ENCODE measurements around the gene HIVEP3. TPM values are rescaled to one million over a fixed set of nuclear protein-coding genes. Genes with fewer than 3 reads are reported as not detected.

HIVEP3 gene
- total and polyA plus RNA-seq, 8 donors = 1.8 to 65.3 (median 3.8) TPM

GRCh38 chr1:41762251-41762650 is 156.5 kb downstream of the HIVEP3 start:
- Histone ChIP-seq H3K9me3 (peaks cover 0 to 8% (median 0%) of the 10 kb centered on the region in 4 donors), H3K36me3 (no peaks in the 10 kb centered on the region), H3K27me3 (no peaks in the 10 kb centered on the region), H3K4me3 (no peak overlapping the region), H3K27ac (no peak overlapping the region), H3K4me1 (peaks cover 0 to 19% (median 5%) of the 10 kb centered on the region in 4 donors)
- 67 to 75% (median 67%) methylated on average over 3 to 4 of the region's 4 CpGs for WGBS, 5 donors
- no peak for DNase-seq
- TF ChIP-seq, protein P1, sequence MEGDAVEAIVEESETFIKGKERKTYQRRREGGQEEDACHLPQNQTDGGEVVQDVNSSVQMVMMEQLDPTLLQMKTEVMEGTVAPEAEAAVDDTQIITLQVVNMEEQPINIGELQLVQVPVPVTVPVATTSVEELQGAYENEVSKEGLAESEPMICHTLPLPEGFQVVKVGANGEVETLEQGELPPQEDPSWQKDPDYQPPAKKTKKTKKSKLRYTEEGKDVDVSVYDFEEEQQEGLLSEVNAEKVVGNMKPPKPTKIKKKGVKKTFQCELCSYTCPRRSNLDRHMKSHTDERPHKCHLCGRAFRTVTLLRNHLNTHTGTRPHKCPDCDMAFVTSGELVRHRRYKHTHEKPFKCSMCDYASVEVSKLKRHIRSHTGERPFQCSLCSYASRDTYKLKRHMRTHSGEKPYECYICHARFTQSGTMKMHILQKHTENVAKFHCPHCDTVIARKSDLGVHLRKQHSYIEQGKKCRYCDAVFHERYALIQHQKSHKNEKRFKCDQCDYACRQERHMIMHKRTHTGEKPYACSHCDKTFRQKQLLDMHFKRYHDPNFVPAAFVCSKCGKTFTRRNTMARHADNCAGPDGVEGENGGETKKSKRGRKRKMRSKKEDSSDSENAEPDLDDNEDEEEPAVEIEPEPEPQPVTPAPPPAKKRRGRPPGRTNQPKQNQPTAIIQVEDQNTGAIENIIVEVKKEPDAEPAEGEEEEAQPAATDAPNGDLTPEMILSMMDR (IDR thresholded peaks at IDR 0.05) = no peak
- TF ChIP-seq POLR2AphosphoS5 (IDR thresholded peaks at IDR 0.05) (no peak), POLR2A (IDR thresholded peaks at IDR 0.05) (no peak), EP300 (IDR thresholded peaks at IDR 0.05) (no peak)
- intact Hi-C loops (cut with DNase I; ENCODE audit: low total_unique reads) = no loop called here

DNA sequence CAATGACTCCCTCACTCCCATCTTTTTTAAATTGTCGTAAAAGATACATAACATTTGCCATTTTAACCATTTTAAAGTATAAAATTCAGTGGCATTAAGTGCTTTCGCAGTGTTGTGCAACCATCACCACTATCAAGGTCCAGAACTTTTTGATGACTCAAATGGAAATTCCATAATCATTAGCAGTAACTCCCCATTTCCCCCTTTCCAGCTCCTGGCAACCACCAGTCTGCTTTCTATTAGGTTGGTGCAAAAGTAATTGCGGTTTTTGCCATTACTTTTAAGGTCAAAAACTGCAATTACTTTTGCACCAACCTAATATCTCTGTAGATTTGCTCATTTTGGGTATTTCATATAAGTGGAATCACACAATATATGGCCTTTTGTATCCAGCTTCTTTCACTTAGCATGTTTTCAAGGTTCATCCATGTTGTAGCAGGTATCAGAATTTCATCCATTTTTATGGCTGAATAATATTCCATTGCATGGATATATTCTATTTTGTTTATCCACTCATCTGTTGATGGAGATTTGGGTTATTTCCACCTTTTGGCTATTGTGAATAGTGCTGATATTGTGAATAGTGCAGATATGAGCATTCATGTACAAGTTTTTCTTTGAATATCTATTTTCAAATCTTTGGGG is 159.7 kb downstream of the HIVEP3 start:
- Histone ChIP-seq H3K36me3 (no peaks in the 10 kb centered on the region), H3K4me1 (no peaks in the 10 kb centered on the region), H3K9me3 (peaks cover 0 to 8% (median 0%) of the 10 kb centered on the region in 4 donors), H3K4me3 (no peak overlapping the region), H3K27ac (no peak overlapping the region), H3K27me3 (no peaks in the 10 kb centered on the region)
- 90 to 95% (median 92%) methylated on average over 3 of the region's 3 CpGs for WGBS, 5 donors
- no peak for DNase-seq
- intact Hi-C loops (cut with DNase I; ENCODE audit: low total_unique reads) = no loop called here
- TF ChIP-seq, protein P1 (IDR thresholded peaks at IDR 0.05) = no peak
- TF ChIP-seq POLR2A (IDR thresholded peaks at IDR 0.05) = no peak
- no peak for TF ChIP-seq EP300 (IDR thresholded peaks at IDR 0.05)
- no peak for TF ChIP-seq POLR2AphosphoS5 (IDR thresholded peaks at IDR 0.05)

DNA sequence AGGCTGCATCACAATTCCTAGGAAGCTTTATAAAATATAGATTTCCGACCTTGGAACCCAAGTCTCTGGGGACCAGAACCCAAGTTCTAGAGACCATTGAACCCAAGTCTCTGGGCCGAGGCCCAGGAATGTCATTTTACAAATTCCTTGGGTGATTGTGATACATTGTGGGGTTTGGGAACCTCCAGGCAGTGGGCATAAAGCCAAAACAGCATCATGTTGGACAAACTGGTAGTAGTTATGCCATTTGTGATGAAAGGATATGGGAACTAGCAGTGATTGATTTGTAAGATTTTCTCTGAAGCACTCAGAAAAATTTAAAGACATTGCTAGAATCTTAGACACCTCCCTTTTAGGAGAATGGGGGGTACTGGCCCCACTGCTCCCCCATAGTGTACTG is 160.2 kb downstream of the HIVEP3 start:
- H3K4me1 ChIP-seq = no peaks in the 10 kb centered on the region
- no peaks in the 10 kb centered on the region for H3K27me3 ChIP-seq
- intact Hi-C loops (cut with DNase I; ENCODE audit: low total_unique reads) = no loop called here
- TF ChIP-seq, protein P1 (IDR thresholded peaks at IDR 0.05) = no peak
- TF ChIP-seq EP300 (IDR thresholded peaks at IDR 0.05) (no peak), POLR2A (IDR thresholded peaks at IDR 0.05) (no peak), POLR2AphosphoS5 (IDR thresholded peaks at IDR 0.05) (no peak)
- H3K36me3 ChIP-seq = no peaks in the 10 kb centered on the region
- H3K27ac ChIP-seq = no peak overlapping the region
- peaks cover 0 to 8% (median 0%) of the 10 kb centered on the region in 4 donors for H3K9me3 ChIP-seq
- DNase-seq = no peak
- no peak overlapping the region for H3K4me3 ChIP-seq
- 81 to 96% (median 86%) methylated on average over 2 of the region's 2 CpGs for WGBS, 5 donors

- no peak for DNase-seq
- no peak overlapping the region for H3K4me3 ChIP-seq
- no peak overlapping the region for H3K27ac ChIP-seq
- no peaks in the 10 kb centered on the region for H3K36me3 ChIP-seq
- H3K9me3 ChIP-seq = no peaks in the 10 kb centered on the region
- intact Hi-C loops (cut with DNase I; ENCODE audit: low total_unique reads) = no loop called here
- WGBS, 5 donors = 68 to 82% (median 76%) methylated on average over 6 of the region's 6 CpGs
- no peaks in the 10 kb centered on the region for H3K27me3 ChIP-seq
- no peak for TF ChIP-seq POLR2A (IDR thresholded peaks at IDR 0.05)
- TF ChIP-seq POLR2AphosphoS5 (IDR thresholded peaks at IDR 0.05) = no peak
- H3K4me1 ChIP-seq = peaks cover 0 to 20% (median 0%) of the 10 kb centered on the region in 4 donors
These were observed 164.2 kb downstream of the HIVEP3 start for GRCh38 chr1:41754540-41754939.

DNA sequence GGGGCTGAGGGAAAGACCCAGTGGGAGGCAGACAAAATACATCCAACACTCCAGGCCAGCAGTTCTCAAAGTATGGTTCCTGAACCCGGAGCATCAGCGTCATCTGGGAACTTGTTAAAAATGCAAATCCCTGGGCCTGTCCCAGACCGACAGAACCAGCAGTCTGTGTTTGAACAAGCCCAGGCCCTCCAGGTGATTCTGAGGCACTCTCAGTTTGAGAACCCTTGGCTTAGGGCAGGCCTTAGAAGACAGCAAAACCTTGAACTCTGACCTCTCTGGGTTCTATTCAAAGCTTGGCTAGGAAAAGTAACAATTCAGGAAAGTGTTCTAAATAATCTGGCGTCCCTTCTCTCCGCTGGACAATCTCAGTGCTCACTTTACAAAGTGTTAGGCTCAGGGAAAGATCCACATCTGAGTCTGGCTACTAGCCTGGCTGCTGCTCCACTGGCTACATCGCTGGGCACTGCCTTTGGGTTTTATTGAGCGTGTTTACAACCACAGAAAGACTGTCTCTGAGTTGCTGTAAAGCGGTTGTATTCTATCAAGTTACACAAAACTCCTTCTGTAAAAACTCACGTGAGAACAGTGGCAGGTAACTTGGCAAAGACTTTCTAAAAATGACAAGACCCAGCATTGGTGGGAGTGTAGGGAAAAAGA is 166.1 kb downstream of the HIVEP3 start:
- Histone ChIP-seq H3K27ac (no peak overlapping the region), H3K27me3 (no peaks in the 10 kb centered on the region), H3K4me1 (peaks cover 0 to 20% (median 0%) of the 10 kb centered on the region in 4 donors), H3K9me3 (no peaks in the 10 kb centered on the region), H3K36me3 (no peaks in the 10 kb centered on the region), H3K4me3 (no peak overlapping the region)
- DNase-seq = no peak
- TF ChIP-seq EP300 (IDR thresholded peaks at IDR 0.05) = no peak
- no peak for TF ChIP-seq POLR2AphosphoS5 (IDR thresholded peaks at IDR 0.05)
- TF ChIP-seq, protein P1 (IDR thresholded peaks at IDR 0.05) = no peak
- no peak for TF ChIP-seq POLR2A (IDR thresholded peaks at IDR 0.05)
- WGBS, 5 donors = 73 to 91% (median 86%) methylated on average over 9 of the region's 9 CpGs
- intact Hi-C loops (cut with DNase I; ENCODE audit: low total_unique reads) = no loop called here
